GM12873 (cell line): ENCODE results near the gene LRCH3.

Source experiments
- TF ChIP-seq, protein P1 (sequence below): IDR thresholded peaks from 2 replicates; pipeline ENCODE4 v1.5.1; 2012; ENCODE audit warnings: low read depth, mild to moderate bottlenecking, moderate library complexity, low read length, control low read depth; ENCODE audit not compliant: insufficient read depth; ENCODE audit errors: missing control alignments

Gene LRCH3

DNA sequence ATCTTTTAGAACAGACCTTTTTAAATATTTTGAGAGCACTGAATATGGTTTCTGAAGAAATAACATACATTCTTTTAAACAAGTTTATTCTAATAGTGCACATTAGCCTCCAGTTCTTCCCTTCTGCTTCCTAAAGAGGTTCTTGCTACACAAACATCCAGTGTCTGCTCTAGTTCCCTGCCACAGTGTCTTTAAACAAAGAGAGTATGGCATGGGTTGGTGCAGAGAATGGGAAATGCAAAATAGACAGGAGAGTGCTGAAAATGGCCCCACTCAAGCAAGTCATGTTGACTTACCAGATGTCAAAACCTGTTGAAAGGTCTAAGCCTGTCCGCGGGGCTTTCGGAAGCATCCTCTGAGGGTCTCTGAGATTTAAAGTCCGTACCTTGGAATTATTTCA is 86.8 kb downstream of the LRCH3 start:
- TF ChIP-seq, protein P1, sequence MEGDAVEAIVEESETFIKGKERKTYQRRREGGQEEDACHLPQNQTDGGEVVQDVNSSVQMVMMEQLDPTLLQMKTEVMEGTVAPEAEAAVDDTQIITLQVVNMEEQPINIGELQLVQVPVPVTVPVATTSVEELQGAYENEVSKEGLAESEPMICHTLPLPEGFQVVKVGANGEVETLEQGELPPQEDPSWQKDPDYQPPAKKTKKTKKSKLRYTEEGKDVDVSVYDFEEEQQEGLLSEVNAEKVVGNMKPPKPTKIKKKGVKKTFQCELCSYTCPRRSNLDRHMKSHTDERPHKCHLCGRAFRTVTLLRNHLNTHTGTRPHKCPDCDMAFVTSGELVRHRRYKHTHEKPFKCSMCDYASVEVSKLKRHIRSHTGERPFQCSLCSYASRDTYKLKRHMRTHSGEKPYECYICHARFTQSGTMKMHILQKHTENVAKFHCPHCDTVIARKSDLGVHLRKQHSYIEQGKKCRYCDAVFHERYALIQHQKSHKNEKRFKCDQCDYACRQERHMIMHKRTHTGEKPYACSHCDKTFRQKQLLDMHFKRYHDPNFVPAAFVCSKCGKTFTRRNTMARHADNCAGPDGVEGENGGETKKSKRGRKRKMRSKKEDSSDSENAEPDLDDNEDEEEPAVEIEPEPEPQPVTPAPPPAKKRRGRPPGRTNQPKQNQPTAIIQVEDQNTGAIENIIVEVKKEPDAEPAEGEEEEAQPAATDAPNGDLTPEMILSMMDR, result no peak

DNA sequence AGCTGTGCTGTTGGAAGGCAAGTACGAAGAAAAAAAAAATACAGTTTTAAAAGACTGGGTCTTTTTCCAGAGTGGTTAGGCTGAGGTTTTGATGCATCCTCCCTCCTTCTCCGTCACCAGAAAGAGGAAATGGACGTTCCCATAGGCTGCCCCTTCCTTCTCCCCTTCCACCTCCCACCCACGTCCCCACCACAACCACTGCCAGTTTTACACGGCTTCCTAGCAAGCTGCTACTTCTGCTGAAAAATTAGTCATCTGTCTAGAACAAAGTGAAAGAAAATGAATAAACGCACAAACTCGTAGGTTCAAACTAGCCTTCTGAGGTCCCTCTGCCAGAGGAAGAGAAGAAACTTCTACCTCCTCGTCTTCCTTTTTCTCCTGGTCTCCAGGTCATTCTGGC is 87.4 kb downstream of the LRCH3 start:
- TF ChIP-seq, protein P1, result no peak

DNA sequence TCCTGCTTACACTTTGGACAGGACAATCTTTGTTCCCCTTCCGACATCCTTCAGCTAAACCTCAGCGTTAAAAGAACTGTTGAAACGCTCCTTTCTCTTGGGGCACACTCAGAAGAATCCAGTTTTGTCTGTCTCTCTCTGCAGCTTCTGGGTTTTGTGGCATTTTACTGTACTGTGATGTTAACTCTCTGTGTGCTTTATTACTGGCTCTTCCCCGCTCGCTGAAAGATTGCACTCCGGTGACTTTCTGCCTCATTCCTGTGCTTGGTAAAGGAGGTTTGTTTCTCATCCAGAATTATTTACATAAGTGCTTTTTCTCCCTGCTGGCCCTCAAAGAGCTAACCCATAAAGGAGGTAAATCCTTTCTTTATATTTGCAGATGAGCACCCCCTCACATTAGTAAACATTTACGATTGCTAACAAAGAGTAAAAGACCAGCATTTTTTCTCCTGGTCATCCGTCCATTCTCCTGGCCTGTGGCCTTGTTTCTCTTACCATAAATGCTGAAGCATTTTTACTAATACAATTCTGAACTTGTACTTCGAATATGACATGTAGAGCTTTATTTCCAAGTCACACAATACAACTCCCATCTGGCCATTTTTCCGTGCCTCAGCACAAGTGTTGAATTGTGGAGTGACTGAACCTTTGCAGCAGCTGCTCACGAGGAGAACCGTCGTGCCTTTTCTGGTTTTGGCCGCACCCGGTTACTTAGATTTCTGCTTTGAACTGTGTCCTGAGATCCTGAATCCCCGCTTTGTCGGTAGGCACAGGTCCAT is 89.6 kb downstream of the LRCH3 start:
- TF ChIP-seq, protein P1, result no peak

DNA sequence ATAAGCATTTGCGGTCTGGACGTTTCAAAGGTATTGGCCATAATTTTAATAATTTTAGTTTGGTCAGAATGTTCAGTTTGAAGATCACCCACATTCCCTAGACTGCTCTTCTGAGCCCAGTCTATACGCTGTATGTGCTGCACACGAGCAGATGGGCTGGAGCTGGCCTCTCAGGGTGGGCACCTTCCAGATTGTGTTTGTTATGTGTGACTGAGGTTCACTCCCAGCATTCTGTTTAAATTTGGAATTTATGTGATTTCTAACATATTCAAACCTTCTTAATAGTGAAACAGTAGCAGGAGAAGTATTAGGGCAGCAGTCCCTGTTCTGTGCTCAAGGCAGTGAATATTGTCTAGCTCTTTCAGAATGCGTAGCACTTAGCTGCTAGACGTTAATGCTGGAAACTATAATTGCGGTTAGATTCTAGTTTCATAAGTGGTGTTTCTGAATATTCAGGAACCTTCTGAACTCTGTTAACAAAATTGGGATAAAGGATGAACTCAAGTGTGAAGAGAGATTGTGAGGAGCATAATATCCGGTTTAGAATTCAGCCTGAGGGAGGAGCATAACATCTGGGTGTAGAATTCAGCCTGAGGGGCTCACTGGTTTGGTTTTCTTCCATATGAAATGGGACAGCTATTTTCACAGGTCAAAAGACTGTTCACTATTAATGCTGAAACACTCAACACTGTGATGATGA is 90.4 kb downstream of the LRCH3 start:
- TF ChIP-seq, protein P1, result no peak

DNA sequence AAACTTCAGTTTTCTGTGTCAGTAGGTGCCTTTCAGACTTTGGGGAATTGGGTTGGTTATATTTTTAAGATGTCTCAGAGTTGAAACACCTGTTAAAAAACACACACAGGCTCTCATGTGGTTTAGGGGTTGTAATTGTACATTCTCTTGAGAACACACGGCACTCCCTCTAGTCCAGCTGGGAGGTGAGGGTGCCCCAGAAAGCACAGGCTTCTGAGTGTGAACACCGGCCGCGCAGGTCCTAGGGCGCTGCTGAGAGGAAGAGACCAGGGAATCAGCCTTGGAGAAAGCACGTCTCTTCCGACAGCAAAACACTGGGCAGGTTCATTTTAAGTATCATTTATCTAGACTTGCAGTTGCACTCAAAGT is 90.9 kb downstream of the LRCH3 start:
- TF ChIP-seq, protein P1, result no peak

DNA sequence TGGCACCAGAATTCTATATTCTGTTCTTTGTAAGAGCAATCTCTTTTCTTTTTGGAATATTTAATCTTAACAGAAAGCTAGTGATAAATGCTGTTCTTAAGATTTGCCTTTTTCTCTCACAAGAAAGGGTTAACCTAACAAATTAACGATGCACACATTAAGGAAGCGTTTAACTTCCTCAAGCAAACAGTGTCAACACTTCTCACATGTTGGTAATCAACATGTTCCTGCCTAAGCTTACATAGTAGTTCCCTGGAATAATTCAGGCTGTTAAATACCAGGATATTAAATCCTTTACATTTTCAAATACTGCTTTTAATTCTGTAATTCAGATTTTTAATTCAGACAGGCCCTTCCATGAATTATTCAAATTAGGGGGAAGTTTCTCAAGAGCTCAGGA is 91.5 kb downstream of the LRCH3 start:
- TF ChIP-seq, protein P1, result no peak

DNA sequence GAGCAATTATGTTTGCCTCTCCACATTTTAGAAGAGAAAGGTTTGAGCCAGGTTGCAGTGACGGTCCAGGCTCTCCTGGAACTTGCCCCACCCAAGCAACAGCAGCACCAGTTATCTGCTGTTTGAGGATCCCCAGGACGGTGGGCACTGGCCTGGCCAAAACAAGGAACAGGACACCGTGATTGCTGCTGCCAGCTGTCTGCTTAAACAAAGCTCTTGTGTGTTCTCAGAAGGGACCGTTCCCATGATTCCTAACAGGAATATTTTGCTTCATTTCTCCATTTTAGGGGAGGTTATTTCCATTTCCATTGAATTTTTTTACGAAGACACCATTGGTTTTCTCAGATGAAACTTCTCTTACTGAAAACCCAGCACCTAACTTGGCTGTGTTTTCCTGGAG is 92.5 kb downstream of the LRCH3 start:
- TF ChIP-seq, protein P1, result no peak
